Neural crest cell (in vitro differentiated cells): ENCODE measurements around the gene A3GALT2. TPM values are rescaled to one million over a fixed set of nuclear protein-coding genes. Genes with fewer than 3 reads are reported as not detected.

Experiments used
- DNase-seq: peaks from one replicate; pipeline ENCODE4 v3.0.0; 2021; ENCODE audit warnings: low read depth, mixed read lengths, low spot score
- H3K27ac Mint-ChIP-seq: one replicate; pipeline ENCODE4 v1.8.0; 2021; ENCODE audit warnings: mild to moderate bottlenecking, mixed read lengths; ENCODE audit not compliant: unreplicated experiment
- H3K27me3 Mint-ChIP-seq: 2 replicates; pipeline ENCODE4 v1.8.0; 2021; ENCODE audit warnings: low read depth, mild to moderate bottlenecking, mixed read lengths
- H3K36me3 Mint-ChIP-seq: 2 replicates; pipeline ENCODE4 v1.8.0; 2021; ENCODE audit warnings: low read depth, mild to moderate bottlenecking, mixed read lengths
- H3K4me1 Mint-ChIP-seq: 2 replicates; pipeline ENCODE4 v1.8.0; 2021; ENCODE audit warnings: mixed read lengths
- H3K4me3 Mint-ChIP-seq: one replicate; pipeline ENCODE4 v1.8.0; 2021; ENCODE audit warnings: mild to moderate bottlenecking, mixed read lengths
- H3K9me3 Mint-ChIP-seq: 2 replicates; pipeline ENCODE4 v1.8.0; 2021; ENCODE audit warnings: mixed read lengths
- CTCF ChIP-seq: fragments of 200-600 bp; sonication (generic); conservative IDR thresholded peaks from 2 replicates; pipeline ENCODE4 v1.5.0; 2021; ENCODE audit warnings: antibody characterized with exemption, mild to moderate bottlenecking
- microRNA-seq: library from miRNA; unstranded; fragments of <30 nt; microRNA quantifications from one replicate; pipeline ENCODE4, GENCODE V29; 2020
- total RNA-seq: library from RNA; stranded (reverse); gene quantifications from 2 replicates; pipeline ENCODE4 v1.2.1, GENCODE V29; 2021

The A3GALT2 gene
- total RNA-seq, 1 donor from 2014 or later, result not detected

GRCh38 chr1:33258788-33259274 lies 62.1 kb downstream of the A3GALT2 start:
- DNase-seq, result no peak
- peak overlapping the region; percentile 99 for H3K4me3 Mint-ChIP-seq
- no peaks in the 10 kb centered on the region for H3K36me3 Mint-ChIP-seq
- H3K4me1 Mint-ChIP-seq, result peaks cover 45% of the 10 kb centered on the region
- H3K9me3 Mint-ChIP-seq, result no peaks in the 10 kb centered on the region
- no peaks in the 10 kb centered on the region for H3K27me3 Mint-ChIP-seq
- TF ChIP-seq CTCF, result no peak
- no peak overlapping the region for H3K27ac Mint-ChIP-seq

- no peak for DNase-seq
- Mint-ChIP-seq H3K4me1 (peaks cover 45% of the 10 kb centered on the region), H3K27ac (peak overlapping the region; percentile 89), H3K9me3 (no peaks in the 10 kb centered on the region), H3K36me3 (no peaks in the 10 kb centered on the region), H3K27me3 (no peaks in the 10 kb centered on the region), H3K4me3 (peak overlapping the region; percentile 99)
- no peak for TF ChIP-seq CTCF
These were observed 62.9 kb downstream of the A3GALT2 start for GRCh38 chr1:33257772-33258712.

- H3K9me3 Mint-ChIP-seq, result no peaks in the 10 kb centered on the region
- no peaks in the 10 kb centered on the region for H3K36me3 Mint-ChIP-seq
- H3K4me1 Mint-ChIP-seq, result peaks cover 45% of the 10 kb centered on the region
- peak overlapping the region; percentile 99 for H3K27ac Mint-ChIP-seq
- H3K4me3 Mint-ChIP-seq, result peak overlapping the region; percentile 99
- H3K27me3 Mint-ChIP-seq, result no peaks in the 10 kb centered on the region
- no peak for DNase-seq
- TF ChIP-seq CTCF, result no peak
These were observed 63.6 kb downstream of the A3GALT2 start for GRCh38 chr1:33257207-33257771.

Small RNA genes lying within 50 kb of the gene (microRNA-seq; reads per million reads assigned to microRNA genes)
- 78.8 reads per million, percentile 58 among the genes with 10 or more reads in this experiment for gene MIR3605

Other genes with a start within 250 kb of the A3GALT2 start
- 8.1 and 9.7 TPM in 2 replicates for gene AZIN2, start 239.9 kb downstream of the A3GALT2 start, total RNA-seq
- 8.6 and 8.8 TPM in 2 replicates for gene TRIM62, start 139.1 kb downstream of the A3GALT2 start, total RNA-seq
- gene ZNF362, start 64.6 kb downstream of the A3GALT2 start, total RNA-seq, result 56.3 and 59.3 TPM in 2 replicates
- 155 TPM in 2 replicates for gene PHC2, start 110.0 kb upstream of the A3GALT2 start, total RNA-seq
- gene ZSCAN20, start 151.5 kb upstream of the A3GALT2 start, total RNA-seq, result 6.9 and 7.0 TPM in 2 replicates